Progenitor cell of endocrine pancreas (in vitro differentiated cells): ENCODE measurements around the gene CAV2. TPM values are rescaled to one million over a fixed set of nuclear protein-coding genes. Genes with fewer than 3 reads are reported as not detected.

Experiments used
- DNase-seq: peaks from one replicate; pipeline ENCODE4 v3.0.0; 2021; ENCODE audit warnings: low spot score; ENCODE audit not compliant: unreplicated experiment
- H3K27ac Mint-ChIP-seq: 2 replicates; pipeline ENCODE4 v1.8.0; 2021; ENCODE audit warnings: mild to moderate bottlenecking, moderate library complexity, mixed read lengths
- H3K27me3 Mint-ChIP-seq: 2 replicates; pipeline ENCODE4 v1.8.0; 2021; ENCODE audit warnings: mixed read lengths
- H3K36me3 Mint-ChIP-seq: 2 replicates; pipeline ENCODE4 v1.8.0; 2022; ENCODE audit warnings: mixed read lengths; ENCODE audit not compliant: insufficient read depth
- H3K4me1 Mint-ChIP-seq: 2 replicates; pipeline ENCODE4 v1.8.0; 2021; ENCODE audit warnings: low read depth, mixed read lengths
- H3K4me3 Mint-ChIP-seq: 2 replicates; pipeline ENCODE4 v1.8.0; 2021; ENCODE audit warnings: low read depth, mild to moderate bottlenecking, moderate library complexity, mixed read lengths
- H3K9me3 Mint-ChIP-seq: 2 replicates; pipeline ENCODE4 v1.8.0; 2021; ENCODE audit warnings: low read depth, mixed read lengths
- CTCF ChIP-seq: fragments of 200-600 bp; sonication (generic); IDR thresholded peaks from one replicate; pipeline ENCODE4 v1.5.0; 2021; ENCODE audit warnings: antibody characterized with exemption, mild to moderate bottlenecking; ENCODE audit not compliant: unreplicated experiment
- long read RNA-seq: library from polyadenylated mRNA; unstranded; transcript quantifications from one replicate; pipeline ENCODE4 v2.0.0, GENCODE V29; 2020
- total RNA-seq: library from RNA; stranded (reverse); gene quantifications from 2 replicates; pipeline ENCODE4 v1.2.1, GENCODE V29; 2021

Gene CAV2
- 9.4 and 9.9 TPM in 2 replicates for total RNA-seq
- long read RNA-seq, transcript CAV2-201 (3 exons, 3,301 nt): major isoform, 20 of 25 reads
- long read RNA-seq, partial matches to known transcripts: 0 of 25 reads
- long read RNA-seq, other reads (novel, unspliced or antisense): 0 of 25 reads

- TF ChIP-seq CTCF: no peak
- peak; percentile 46 for DNase-seq
- Mint-ChIP-seq H3K9me3 (peaks cover 2% of the 10 kb centered on the region), H3K27ac (peak within 1 kb of the TSS; percentile 68), H3K4me1 (peaks cover 21% of the 10 kb centered on the region), H3K27me3 (peaks cover 15% of the 10 kb centered on the region), H3K4me3 (peak within 1 kb of the TSS; percentile 82), H3K36me3 (no peaks in the 10 kb centered on the region)
Measured at GRCh38 chr7:116499168-116500077, at the start of gene CAV2. Gene CAV2, plus strand, starts transcription at chr7:116499738. Its CDS starts 44 bp downstream, at chr7:116499782.

GRCh38 chr7:116449950-116450349 is 49.6 kb upstream of the CAV2 start:
- TF ChIP-seq CTCF: no peak
- H3K27me3 Mint-ChIP-seq: no peaks in the 10 kb centered on the region

GRCh38 chr7:116451957-116452729 is 47.4 kb upstream of the CAV2 start:
- Mint-ChIP-seq H3K27me3 (peaks cover 9% of the 10 kb centered on the region), H3K4me1 (peaks cover 15% of the 10 kb centered on the region), H3K4me3 (no peak overlapping the region), H3K36me3 (no peaks in the 10 kb centered on the region), H3K27ac (no peak overlapping the region), H3K9me3 (no peaks in the 10 kb centered on the region)
- TF ChIP-seq CTCF: no peak
- DNase-seq: no peak

More at GRCh38 chr7:116449950-116450349, 49.6 kb upstream of the CAV2 start:
- Mint-ChIP-seq H3K9me3 (no peaks in the 10 kb centered on the region), H3K27ac (no peak overlapping the region), H3K4me1 (peaks cover 3% of the 10 kb centered on the region), H3K4me3 (no peak overlapping the region), H3K36me3 (no peaks in the 10 kb centered on the region)
- DNase-seq: no peak

GRCh38 chr7:116454377-116454776 is 45.2 kb upstream of the CAV2 start:
- Mint-ChIP-seq H3K36me3 (no peaks in the 10 kb centered on the region), H3K4me1 (peaks cover 17% of the 10 kb centered on the region), H3K4me3 (no peak overlapping the region), H3K27me3 (peaks cover 13% of the 10 kb centered on the region), H3K27ac (no peak overlapping the region), H3K9me3 (no peaks in the 10 kb centered on the region)
- TF ChIP-seq CTCF: no peak
- no peak for DNase-seq

GRCh38 chr7:116455009-116455408 is 44.5 kb upstream of the CAV2 start:
- no peaks in the 10 kb centered on the region for H3K9me3 Mint-ChIP-seq
- H3K27me3 Mint-ChIP-seq: peaks cover 13% of the 10 kb centered on the region
- DNase-seq: no peak
- no peak overlapping the region for H3K4me3 Mint-ChIP-seq
- TF ChIP-seq CTCF: no peak
- H3K36me3 Mint-ChIP-seq: no peaks in the 10 kb centered on the region
- peaks cover 17% of the 10 kb centered on the region for H3K4me1 Mint-ChIP-seq
- no peak overlapping the region for H3K27ac Mint-ChIP-seq
